Esophagus muscularis mucosa (tissue), 4 donors: ENCODE measurements around the gene CPT1C. TPM values are rescaled to one million over a fixed set of nuclear protein-coding genes. Genes with fewer than 3 reads are reported as not detected.
"Not testable (repeated sequence)": the region's sequence is repeated elsewhere in the genome, so short reads cannot be mapped to it uniquely, and the experiment has no call there.

Source experiments
- DNase-seq: peaks from one replicate; pipeline ENCODE4 v3.0.0-alpha.2; 2017; ENCODE audit errors: extremely low spot score
- H3K27ac ChIP-seq, 4 donors: fragments of 200-600 bp; sonication (generic); replicated peaks in 1 of 4; 1 replicate in 3 of 4; 2 replicates in 1 of 4; pipeline ENCODE4 v1.5.1; 2016 to 2019; ENCODE audit warnings: mild to moderate bottlenecking in 1 of 4
- H3K27me3 ChIP-seq, 4 donors: fragments of 200-600 bp; sonication (generic); one replicate each; pipeline versions ENCODE4 v1.5.1 to v1.6.0; 2016 to 2019
- H3K36me3 ChIP-seq, 4 donors: fragments of 200-600 bp; sonication (generic); one replicate each; pipeline ENCODE4 v1.5.1; 2016 to 2019
- H3K4me1 ChIP-seq, 4 donors: fragments of 200-600 bp; sonication (generic); one replicate each; pipeline ENCODE4 v1.5.1; 2016 to 2019
- H3K4me3 ChIP-seq, 4 donors: fragments of 200-600 bp; sonication (generic); 1 replicate in 2 of 4; 2 replicates in 2 of 4; pipeline ENCODE4 v1.5.1; 2016 to 2019; ENCODE audit warnings: mild to moderate bottlenecking in 4 of 4, moderate library complexity in 1 of 4
- H3K9me3 ChIP-seq, 4 donors: fragments of 200-600 bp; sonication (generic); 1 replicate in 3 of 4; 2 replicates in 1 of 4; pipeline ENCODE4 v1.5.1; 2016 to 2019
- EP300 ChIP-seq: sonication (generic); formaldehyde crosslinking; IDR thresholded peaks from one replicate; pipeline ENCODE4 v1.6.1; 2017; ENCODE audit warnings: antibody characterized with exemption
- POLR2A ChIP-seq: fragments of 450-650 bp; IDR thresholded peaks from one replicate; pipeline ENCODE4 v1.6.1; 2017; ENCODE audit warnings: antibody characterized with exemption, moderate library complexity, mild to moderate bottlenecking, low read depth
- POLR2AphosphoS5 ChIP-seq, 2 donors: sonication (generic); formaldehyde crosslinking; IDR thresholded peaks; one replicate each; pipeline ENCODE4 v1.6.1; 2017; ENCODE audit warnings: antibody characterized with exemption in 2 of 2
- WGBS: methylation state at CpG from one replicate; pipeline ENCODE4 v1.1.5; 2018; 5-methylcytosine and 5-hydroxymethylcytosine counted together
- intact Hi-C: fragments of 100-400 bp; cut with DNase I; formaldehyde crosslinking; loops from one replicate; pipeline ENCODE4 v1.15.1; 2023
- total RNA-seq, 4 donors: library from RNA; depleted of rRNA; stranded (reverse); fragments of >200 nt; gene quantifications; one replicate each; pipeline versions ENCODE4 v1.1.0 to v1.2.1, GENCODE V29; 2016
- TF ChIP-seq, protein P1 (sequence below), 3 experiments: fragments of 200-600 bp in 2 of 3; fragments of 450-650 bp in 1 of 3; sonication (generic) in 2 of 3; IDR thresholded peaks; one replicate each; pipeline ENCODE4 v1.5.1; 2017 to 2019; ENCODE audit warnings: antibody characterized with exemption in 3 of 3, mild to moderate bottlenecking in 2 of 3, moderate library complexity in 1 of 3

CPT1C gene
- total RNA-seq, 4 donors from 2014 or later, result 2.7 to 6.6 (median 3.9) TPM

DNA sequence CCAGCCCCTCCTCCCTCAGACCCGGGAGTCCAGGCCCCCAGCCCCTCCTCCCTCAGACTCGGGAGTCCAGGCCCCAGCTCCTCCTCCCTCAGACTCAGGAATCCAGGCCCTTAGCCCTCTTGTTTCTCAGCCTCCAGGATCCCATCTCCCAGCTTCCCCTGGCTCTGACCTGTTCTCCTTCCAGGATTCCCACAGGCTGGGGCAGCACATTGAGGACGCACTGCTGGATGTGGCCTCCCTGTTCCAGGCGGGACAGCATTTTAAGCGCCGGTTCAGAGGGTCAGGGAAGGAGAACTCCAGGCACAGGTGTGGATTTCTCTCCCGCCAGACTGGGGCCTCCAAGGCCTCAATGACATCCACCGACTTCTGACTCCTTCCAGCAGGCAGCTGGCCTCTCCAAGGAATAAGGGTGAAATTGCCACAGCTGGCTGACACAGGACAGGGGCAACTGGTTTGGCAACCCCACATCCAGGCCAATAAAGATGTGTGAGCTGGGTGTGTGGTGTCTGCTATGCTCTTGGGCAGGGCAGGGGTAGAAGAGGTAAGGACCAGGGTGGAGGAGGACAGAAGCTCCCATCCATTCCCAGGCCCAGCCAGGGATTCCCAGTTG is 22.4 kb downstream of the CPT1C start:
- no peaks in the 10 kb centered on the region for H3K9me3 ChIP-seq
- no peak for DNase-seq
- TF ChIP-seq, protein P1, sequence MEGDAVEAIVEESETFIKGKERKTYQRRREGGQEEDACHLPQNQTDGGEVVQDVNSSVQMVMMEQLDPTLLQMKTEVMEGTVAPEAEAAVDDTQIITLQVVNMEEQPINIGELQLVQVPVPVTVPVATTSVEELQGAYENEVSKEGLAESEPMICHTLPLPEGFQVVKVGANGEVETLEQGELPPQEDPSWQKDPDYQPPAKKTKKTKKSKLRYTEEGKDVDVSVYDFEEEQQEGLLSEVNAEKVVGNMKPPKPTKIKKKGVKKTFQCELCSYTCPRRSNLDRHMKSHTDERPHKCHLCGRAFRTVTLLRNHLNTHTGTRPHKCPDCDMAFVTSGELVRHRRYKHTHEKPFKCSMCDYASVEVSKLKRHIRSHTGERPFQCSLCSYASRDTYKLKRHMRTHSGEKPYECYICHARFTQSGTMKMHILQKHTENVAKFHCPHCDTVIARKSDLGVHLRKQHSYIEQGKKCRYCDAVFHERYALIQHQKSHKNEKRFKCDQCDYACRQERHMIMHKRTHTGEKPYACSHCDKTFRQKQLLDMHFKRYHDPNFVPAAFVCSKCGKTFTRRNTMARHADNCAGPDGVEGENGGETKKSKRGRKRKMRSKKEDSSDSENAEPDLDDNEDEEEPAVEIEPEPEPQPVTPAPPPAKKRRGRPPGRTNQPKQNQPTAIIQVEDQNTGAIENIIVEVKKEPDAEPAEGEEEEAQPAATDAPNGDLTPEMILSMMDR (IDR thresholded peaks at IDR 0.05), result no peak
- TF ChIP-seq POLR2A, result no peak
- no peak for TF ChIP-seq POLR2AphosphoS5 (IDR thresholded peaks at IDR 0.05)
- TF ChIP-seq EP300, result no peak
- peaks cover 0 to 11% (median 0%) of the 10 kb centered on the region in 4 donors for H3K4me1 ChIP-seq
- H3K27ac ChIP-seq, result no peak overlapping the region
- WGBS, result 74% methylated on average over 6 of the region's 8 CpGs
- H3K4me3 ChIP-seq, result no peak overlapping the region
- intact Hi-C loops, result no loop called here
- H3K36me3 ChIP-seq, result no peaks in the 10 kb centered on the region
- no peaks in the 10 kb centered on the region for H3K27me3 ChIP-seq

DNA sequence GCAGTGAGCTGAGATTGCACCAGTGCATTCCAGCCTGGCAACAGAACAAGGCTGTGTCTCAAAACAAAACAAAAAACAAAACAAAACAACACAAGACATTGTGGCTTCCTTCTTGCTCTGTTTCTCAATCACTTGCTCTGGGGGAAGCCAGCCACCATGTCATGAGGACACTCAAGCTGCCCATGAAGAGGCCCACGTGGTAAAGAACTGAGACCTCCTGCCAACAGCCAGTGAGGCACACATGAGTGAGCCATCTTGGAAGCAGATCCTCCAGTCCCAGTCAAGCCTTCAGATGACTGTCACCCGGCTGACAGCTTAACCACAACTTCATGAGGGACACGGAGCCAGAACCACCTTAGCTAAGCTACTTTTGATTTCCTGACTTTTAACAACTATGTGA is 25.2 kb downstream of the CPT1C start:
- DNase-seq, result no peak
- H3K9me3 ChIP-seq, result no peaks in the 10 kb centered on the region
- H3K36me3 ChIP-seq, result no peaks in the 10 kb centered on the region
- no peak overlapping the region for H3K27ac ChIP-seq
- no peak overlapping the region for H3K4me3 ChIP-seq
- H3K4me1 ChIP-seq, result peaks cover 0 to 11% (median 0%) of the 10 kb centered on the region in 4 donors
- WGBS, result 85% methylated on average over 3 of the region's 3 CpGs
- intact Hi-C loops, result no loop called here
- TF ChIP-seq, protein P1 (IDR thresholded peaks at IDR 0.05), result no peak
- TF ChIP-seq EP300 (no peak), POLR2A (no peak), POLR2AphosphoS5 (IDR thresholded peaks at IDR 0.05) (no peak)
- no peaks in the 10 kb centered on the region for H3K27me3 ChIP-seq

DNA sequence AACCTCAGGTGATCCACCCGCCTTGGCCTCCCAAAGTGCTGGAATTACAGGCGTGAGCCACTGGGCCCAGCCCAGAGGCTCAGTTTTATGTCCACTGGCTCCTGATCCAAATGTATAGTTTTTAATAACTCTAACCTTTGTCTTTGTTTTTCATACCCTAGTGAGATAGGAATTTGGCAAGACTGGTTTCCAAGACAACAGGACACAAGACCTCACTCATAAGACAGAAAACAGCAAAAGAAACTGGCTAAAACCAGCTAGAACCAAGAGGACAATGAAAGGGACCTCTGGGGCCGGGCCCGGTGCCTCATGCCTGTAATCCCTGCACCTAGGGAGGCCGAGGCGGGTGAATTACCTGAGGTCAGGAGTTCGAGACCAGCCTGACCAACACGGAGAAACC is 27.6 kb downstream of the CPT1C start:
- Histone ChIP-seq H3K27me3 (peaks cover 0 to 4% (median 0%) of the 10 kb centered on the region in 4 donors), H3K4me1 (peaks cover 0 to 11% (median 0%) of the 10 kb centered on the region in 4 donors), H3K36me3 (no peaks in the 10 kb centered on the region), H3K4me3 (no peak overlapping the region), H3K9me3 (no peaks in the 10 kb centered on the region), H3K27ac (no peak overlapping the region)
- intact Hi-C loops, result no loop called here
- TF ChIP-seq, protein P1 (IDR thresholded peaks at IDR 0.05), result no peak
- DNase-seq, result no peak
- WGBS, result 87% methylated on average over 8 of the region's 8 CpGs

DNA sequence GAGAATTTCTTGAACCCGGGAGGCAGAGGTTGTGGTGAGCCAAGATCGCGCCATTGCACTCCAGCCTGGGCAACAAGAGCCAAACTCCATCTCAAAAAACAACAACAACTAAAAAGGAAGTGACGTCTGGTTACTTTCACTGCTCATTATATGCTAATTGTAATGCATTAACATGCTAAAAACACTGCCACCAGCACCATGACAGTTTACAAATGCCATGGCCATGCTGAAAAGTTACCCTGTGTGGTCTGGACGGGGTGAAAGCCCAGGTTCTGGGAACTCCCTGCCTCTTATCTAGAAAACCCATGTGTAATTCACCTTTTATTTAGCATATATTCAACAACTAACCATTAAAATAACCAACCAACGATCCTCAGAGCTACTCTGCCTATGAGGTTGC is 28.1 kb downstream of the CPT1C start:
- Histone ChIP-seq H3K4me1 (peaks cover 0 to 11% (median 0%) of the 10 kb centered on the region in 4 donors), H3K9me3 (no peaks in the 10 kb centered on the region), H3K27ac (no peak overlapping the region), H3K27me3 (peaks cover 0 to 4% (median 0%) of the 10 kb centered on the region in 4 donors), H3K36me3 (no peaks in the 10 kb centered on the region), H3K4me3 (no peak overlapping the region)
- DNase-seq, result no peak
- WGBS, result 80% methylated on average over 6 of the region's 6 CpGs
- TF ChIP-seq POLR2A, result no peak
- no peak for TF ChIP-seq EP300
- intact Hi-C loops, result no loop called here

DNA sequence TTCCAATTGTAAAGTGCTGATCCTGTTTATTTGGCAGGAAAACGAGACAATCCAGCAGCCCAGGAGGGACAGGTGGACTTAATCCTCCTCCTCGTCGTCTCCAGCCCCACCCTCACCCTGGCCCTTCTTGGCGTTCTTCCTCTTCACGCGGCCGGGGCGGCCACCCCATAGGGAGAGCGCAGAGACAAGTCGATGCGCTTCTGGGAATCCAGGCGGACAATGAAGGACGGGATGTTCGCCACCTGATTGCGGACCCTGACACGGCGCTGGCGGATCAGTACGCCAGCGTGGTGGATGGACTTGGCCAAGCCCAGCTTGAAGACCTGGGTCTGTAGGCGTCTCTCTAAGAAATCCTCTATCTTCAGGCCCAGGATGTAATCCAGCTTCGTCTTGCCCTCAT is 28.5 kb downstream of the CPT1C start:
- 81% methylated on average over 22 of the region's 22 CpGs for WGBS
- H3K27me3 ChIP-seq, H3K27ac ChIP-seq, H3K9me3 ChIP-seq, DNase-seq, intact Hi-C loops, H3K4me3 ChIP-seq, H3K36me3 ChIP-seq: not testable (repeated sequence)
- peaks cover 0 to 11% (median 0%) of the 10 kb centered on the region in 4 donors for H3K4me1 ChIP-seq
